Activated CD4-positive, alpha-beta memory T cell treated with anti-CD3 and anti-CD28 coated beads for 36 hours (primary cell): Measurements from ENCODE around the gene NAP1L5. TPM values are rescaled to one million over a fixed set of nuclear protein-coding genes. Genes with fewer than 3 reads are reported as not detected.

ENCODE experiments used
- CTCF ChIA-PET: fragments of 350-600 bp; sonication (Branson Sonifier 250); formaldehyde crosslinking; loops from one replicate; lab custom pipeline; 2021; ENCODE audit warnings: antibody characterized with exemption, inconsistent platforms; lab: Charles Lee
- POLR2A ChIA-PET: fragments of 350-600 bp; sonication (Branson Sonifier 250); formaldehyde crosslinking; loops from one replicate; lab custom pipeline; 2021; ENCODE audit warnings: antibody characterized with exemption; lab: Charles Lee
- DNase-seq: peaks from one replicate; pipeline ENCODE4 v3.0.0-alpha.2; 2020
- H3K27ac Mint-ChIP-seq: one replicate; pipeline ENCODE4 v1.8.0; 2021; ENCODE audit warnings: mixed read lengths
- H3K27me3 Mint-ChIP-seq: one replicate; pipeline ENCODE4 v1.8.0; 2021; ENCODE audit warnings: mixed read lengths
- H3K36me3 Mint-ChIP-seq: one replicate; pipeline ENCODE4 v1.8.0; 2021; ENCODE audit warnings: mixed read lengths
- H3K4me1 Mint-ChIP-seq: one replicate; pipeline ENCODE4 v1.8.0; 2021; ENCODE audit warnings: low read depth, mixed read lengths
- H3K4me3 Mint-ChIP-seq: one replicate; pipeline ENCODE4 v1.8.0; 2021; ENCODE audit warnings: mild to moderate bottlenecking, mixed read lengths
- H3K9me3 Mint-ChIP-seq: one replicate; pipeline ENCODE4 v1.8.0; 2021; ENCODE audit warnings: mixed read lengths
- intact Hi-C: fragments of 100-400 bp; cut with micrococcal nuclease; formaldehyde crosslinking; loops from one replicate; pipeline ENCODE4 v1.15.1; 2023
- total RNA-seq, 2 experiments: library from RNA; stranded (reverse); gene quantifications; one replicate each; pipeline ENCODE4 v1.2.3, GENCODE V29; 2021

NAP1L5 gene
- total RNA-seq, 2 experiments from 2014 or later = 3.7 to 4.8 TPM

DNA sequence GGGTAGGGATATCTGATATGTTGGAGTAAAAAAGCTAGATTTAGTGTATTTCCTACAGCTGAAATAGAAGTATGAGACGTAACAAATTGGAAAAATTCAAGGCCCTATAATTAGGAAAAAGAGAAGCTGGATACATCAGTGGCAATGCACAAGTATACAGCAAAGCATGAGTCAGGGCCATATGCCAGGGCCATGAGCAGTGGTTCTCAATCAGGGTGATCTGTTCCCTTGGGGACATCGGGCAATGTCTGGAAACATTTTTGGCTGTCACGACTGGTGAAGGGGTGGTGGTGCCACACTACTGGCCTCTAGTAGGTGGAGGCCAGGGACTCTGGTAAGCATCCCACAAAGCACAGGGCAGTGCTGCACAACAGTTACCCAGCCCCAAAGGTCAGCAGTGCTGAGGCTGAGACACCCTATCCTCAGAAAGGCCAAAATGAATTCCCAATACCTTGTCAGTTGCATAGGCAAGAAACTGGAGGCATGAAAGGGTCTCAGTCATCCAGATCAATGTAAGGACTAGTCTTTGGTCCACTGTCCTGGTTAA lies 36.8 kb upstream of the NAP1L5 start:
- no peaks in the 10 kb centered on the region for H3K27me3 Mint-ChIP-seq
- ChIA-PET CTCF (no interaction called here), POLR2A (no interaction called here)
- H3K27ac Mint-ChIP-seq = no peak overlapping the region
- no peak for DNase-seq
- H3K9me3 Mint-ChIP-seq = no peaks in the 10 kb centered on the region
- H3K4me3 Mint-ChIP-seq = no peak overlapping the region
- H3K4me1 Mint-ChIP-seq = peaks cover 14% of the 10 kb centered on the region
- intact Hi-C loops = no loop called here
- H3K36me3 Mint-ChIP-seq = peaks cover 2% of the 10 kb centered on the region

DNA sequence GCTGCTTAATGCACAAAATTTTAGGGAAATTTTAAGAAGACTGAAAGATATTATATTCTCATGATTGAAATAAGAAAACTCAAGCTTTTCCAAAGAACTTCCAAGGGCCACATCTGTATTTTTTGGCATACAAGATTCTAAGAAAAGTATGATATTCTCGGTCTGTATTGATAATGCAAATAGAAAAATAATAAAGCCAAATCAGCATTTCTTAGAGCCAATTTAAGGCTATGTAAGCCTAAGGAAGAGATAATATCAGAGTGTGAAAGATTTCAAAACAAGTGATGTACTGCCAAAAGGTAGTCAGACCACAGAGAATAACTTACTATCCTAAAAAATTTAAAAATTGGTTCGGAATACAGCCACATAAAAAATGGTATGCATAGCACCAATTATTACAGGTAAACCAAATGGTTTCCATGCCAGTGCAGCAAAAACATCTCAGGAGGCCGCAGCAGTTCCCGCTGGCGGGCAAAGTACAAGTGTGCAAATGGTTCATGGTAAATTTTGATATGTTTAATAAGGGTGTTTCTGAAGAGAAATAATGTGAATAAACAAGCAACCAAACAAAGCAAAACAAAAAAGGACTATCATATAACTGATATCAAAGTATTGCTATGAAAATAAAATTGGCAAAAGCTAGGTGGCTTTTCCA lies 35.2 kb upstream of the NAP1L5 start:
- intact Hi-C loops = no loop called here
- no peaks in the 10 kb centered on the region for H3K27me3 Mint-ChIP-seq
- peaks cover 2% of the 10 kb centered on the region for H3K36me3 Mint-ChIP-seq
- ChIA-PET POLR2A (no interaction called here), CTCF (no interaction called here)
- DNase-seq = no peak
- no peaks in the 10 kb centered on the region for H3K9me3 Mint-ChIP-seq
- no peak overlapping the region for H3K27ac Mint-ChIP-seq
- no peak overlapping the region for H3K4me3 Mint-ChIP-seq
- H3K4me1 Mint-ChIP-seq = peaks cover 8% of the 10 kb centered on the region

DNA sequence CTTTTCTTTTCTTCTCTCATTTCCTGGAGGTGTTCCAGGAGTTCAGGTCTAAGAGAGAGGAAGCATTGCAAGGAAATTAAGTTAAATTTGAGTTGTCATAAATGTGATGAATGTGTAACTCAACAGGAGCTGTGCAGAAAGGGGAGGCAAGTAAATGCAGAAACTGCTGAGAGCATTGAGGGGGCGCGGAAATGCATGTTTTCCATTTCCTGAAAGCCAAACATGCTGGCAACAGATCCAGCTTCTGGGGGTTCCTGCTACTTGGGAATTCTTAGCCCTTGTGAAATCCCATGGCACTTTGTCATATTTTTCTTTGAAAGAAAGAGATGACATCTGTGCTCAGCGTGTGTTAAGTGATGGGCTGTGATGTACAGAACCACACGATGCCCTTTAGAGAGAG lies 33.8 kb upstream of the NAP1L5 start:
- no peaks in the 10 kb centered on the region for H3K27me3 Mint-ChIP-seq

GRCh38 chr4:88730811-88731210 lies 33.2 kb upstream of the NAP1L5 start:
- Mint-ChIP-seq H3K27ac (no peak overlapping the region), H3K4me3 (no peak overlapping the region)
- CTCF ChIA-PET = interaction anchor here (1.7 kb wide), 1 partner anchor 191 kb away, joined by 5 read pairs; no protein-coding TSS in a partner anchor

More for the DNA sequence above, 33.8 kb upstream of the NAP1L5 start:
- CTCF ChIA-PET = interaction anchor here (1.7 kb wide), 1 partner anchor 192 kb away, joined by 5 read pairs; no protein-coding TSS in a partner anchor
- H3K27ac Mint-ChIP-seq = no peak overlapping the region
- POLR2A ChIA-PET = no interaction called here
- no peaks in the 10 kb centered on the region for H3K9me3 Mint-ChIP-seq
- no peaks in the 10 kb centered on the region for H3K4me1 Mint-ChIP-seq
- intact Hi-C loops = no loop called here
- no peak overlapping the region for H3K4me3 Mint-ChIP-seq
- no peak for DNase-seq
- H3K36me3 Mint-ChIP-seq = peaks cover 8% of the 10 kb centered on the region

DNA sequence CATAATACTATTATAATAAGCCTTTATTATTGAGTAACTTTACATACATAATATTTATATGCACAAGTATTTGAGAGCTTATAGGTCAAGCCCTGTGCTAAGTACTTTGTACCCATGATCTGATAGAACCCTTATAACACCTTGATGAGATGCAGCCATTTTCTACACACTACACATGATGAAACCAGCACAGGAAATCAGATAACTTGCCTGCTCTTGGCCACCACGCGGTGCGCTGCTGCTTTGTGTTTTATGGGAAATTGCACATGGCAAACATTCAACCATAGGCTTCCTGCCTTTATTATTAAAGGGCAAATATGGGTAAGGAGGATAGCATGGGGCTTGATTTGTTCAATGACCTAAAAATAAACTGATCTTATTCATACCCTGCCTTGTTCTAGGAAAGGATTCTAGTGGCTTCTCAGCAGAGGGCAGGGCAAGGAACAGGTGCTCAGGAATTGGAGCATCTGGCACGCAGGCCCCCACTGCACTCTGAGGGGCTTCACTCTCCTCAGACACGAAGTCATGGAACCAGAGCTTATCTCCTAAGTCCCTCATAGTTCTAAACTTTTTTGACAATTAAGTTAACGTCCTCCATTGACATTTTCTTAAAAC lies 31.6 kb upstream of the NAP1L5 start:
- no peaks in the 10 kb centered on the region for H3K27me3 Mint-ChIP-seq
- ChIA-PET POLR2A (no interaction called here), CTCF (interaction anchor here (1.1 kb wide), 1 partner anchor 12 kb away, joined by 3 read pairs; no protein-coding TSS in a partner anchor)
- no peak overlapping the region for H3K27ac Mint-ChIP-seq
- H3K4me3 Mint-ChIP-seq = no peak overlapping the region
- intact Hi-C loops = no loop called here
- no peaks in the 10 kb centered on the region for H3K9me3 Mint-ChIP-seq
- DNase-seq = no peak
- H3K4me1 Mint-ChIP-seq = no peaks in the 10 kb centered on the region
- H3K36me3 Mint-ChIP-seq = peaks cover 8% of the 10 kb centered on the region

More at GRCh38 chr4:88730811-88731210, 33.2 kb upstream of the NAP1L5 start:
- Mint-ChIP-seq H3K9me3 (no peaks in the 10 kb centered on the region), H3K36me3 (peaks cover 8% of the 10 kb centered on the region), H3K4me1 (no peaks in the 10 kb centered on the region), H3K27me3 (no peaks in the 10 kb centered on the region)
- DNase-seq = no peak
- POLR2A ChIA-PET = no interaction called here
- intact Hi-C loops = no loop called here

- intact Hi-C loops = no loop called here
- ChIA-PET CTCF (interaction anchor here (1.1 kb wide), 2 partner anchors 11 to 74 kb away, joined by 3 to 4 read pairs; no protein-coding TSS in a partner anchor), POLR2A (no interaction called here)
- no peaks in the 10 kb centered on the region for H3K4me1 Mint-ChIP-seq
- H3K27ac Mint-ChIP-seq = no peak overlapping the region
- no peak overlapping the region for H3K4me3 Mint-ChIP-seq
- H3K36me3 Mint-ChIP-seq = peaks cover 8% of the 10 kb centered on the region
- no peak for DNase-seq
- no peaks in the 10 kb centered on the region for H3K27me3 Mint-ChIP-seq
- H3K9me3 Mint-ChIP-seq = no peaks in the 10 kb centered on the region
These were observed 30.5 kb upstream of the NAP1L5 start for GRCh38 chr4:88728146-88728545.

- H3K4me3 Mint-ChIP-seq = no peak overlapping the region
- H3K27me3 Mint-ChIP-seq = no peaks in the 10 kb centered on the region
- intact Hi-C loops = no loop called here
- H3K36me3 Mint-ChIP-seq = peaks cover 15% of the 10 kb centered on the region
- H3K9me3 Mint-ChIP-seq = no peaks in the 10 kb centered on the region
- H3K27ac Mint-ChIP-seq = no peak overlapping the region
- no peaks in the 10 kb centered on the region for H3K4me1 Mint-ChIP-seq
- ChIA-PET CTCF (no interaction called here), POLR2A (no interaction called here)
- no peak for DNase-seq
These were observed 28.4 kb upstream of the NAP1L5 start for GRCh38 chr4:88725986-88726385.

- DNase-seq = no peak
- Mint-ChIP-seq H3K4me1 (no peaks in the 10 kb centered on the region), H3K27me3 (no peaks in the 10 kb centered on the region), H3K9me3 (no peaks in the 10 kb centered on the region), H3K36me3 (peaks cover 18% of the 10 kb centered on the region), H3K4me3 (no peak overlapping the region), H3K27ac (no peak overlapping the region)
- ChIA-PET CTCF (no interaction called here), POLR2A (no interaction called here)
- intact Hi-C loops = no loop called here
These were observed 27.5 kb upstream of the NAP1L5 start for GRCh38 chr4:88725143-88725542.

- Mint-ChIP-seq H3K27me3 (no peaks in the 10 kb centered on the region), H3K4me3 (no peak overlapping the region), H3K4me1 (no peaks in the 10 kb centered on the region), H3K36me3 (peaks cover 16% of the 10 kb centered on the region), H3K9me3 (no peaks in the 10 kb centered on the region), H3K27ac (no peak overlapping the region)
- intact Hi-C loops = no loop called here
- ChIA-PET CTCF (no interaction called here), POLR2A (no interaction called here)
- DNase-seq = no peak
These were observed 26.8 kb upstream of the NAP1L5 start for GRCh38 chr4:88724406-88724805.

DNA sequence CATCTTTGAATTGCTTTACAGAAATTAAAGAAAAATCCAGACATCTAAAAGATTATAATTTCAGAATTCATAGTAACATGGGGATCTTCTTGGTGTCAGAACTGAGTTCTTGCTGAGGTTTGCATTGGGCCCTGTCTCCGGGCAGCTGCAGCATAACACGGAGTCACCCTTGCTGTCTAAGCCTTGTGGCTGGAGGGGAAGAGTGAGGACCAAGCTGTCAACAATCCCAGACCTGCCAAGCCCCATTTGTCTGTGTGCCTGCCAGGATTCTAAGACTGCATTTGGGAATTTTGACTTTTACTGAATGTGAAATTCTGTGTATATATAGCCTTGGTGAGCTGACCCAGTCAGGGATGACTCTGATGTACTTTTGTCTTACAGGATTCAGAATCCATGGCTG lies 25.2 kb upstream of the NAP1L5 start:
- Mint-ChIP-seq H3K4me3 (no peak overlapping the region), H3K36me3 (peaks cover 24% of the 10 kb centered on the region), H3K27ac (no peak overlapping the region), H3K4me1 (no peaks in the 10 kb centered on the region), H3K27me3 (no peaks in the 10 kb centered on the region), H3K9me3 (peaks cover 6% of the 10 kb centered on the region)
- intact Hi-C loops = no loop called here
- CTCF ChIA-PET = no interaction called here
- DNase-seq = no peak
- POLR2A ChIA-PET = no interaction called here

DNA sequence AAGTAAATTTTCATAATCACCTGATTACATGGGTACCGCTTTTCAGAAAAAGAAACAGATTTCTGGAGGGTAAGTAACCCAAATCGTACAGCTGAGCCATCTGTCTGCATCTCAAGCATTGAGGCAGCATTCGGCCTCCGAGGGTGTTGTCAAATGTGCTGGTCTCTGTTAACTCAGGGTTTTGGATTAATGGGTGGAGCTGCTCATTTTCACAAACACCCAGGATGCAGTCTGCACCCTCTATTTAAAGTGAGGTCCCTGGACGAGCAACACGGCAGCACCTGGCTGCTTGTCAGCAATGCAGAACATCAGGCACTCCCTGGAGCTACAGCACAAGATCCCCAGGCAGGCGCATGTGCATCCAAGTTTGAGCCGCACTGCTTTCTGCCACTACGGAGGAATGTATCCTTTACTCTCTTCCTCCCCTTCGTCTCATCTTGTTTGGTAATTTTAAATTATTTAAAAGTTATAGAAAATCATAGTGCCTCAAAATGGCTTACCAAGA lies 24.7 kb upstream of the NAP1L5 start:
- CTCF ChIA-PET = no interaction called here
- H3K36me3 Mint-ChIP-seq = peaks cover 29% of the 10 kb centered on the region

More for the DNA sequence above, 24.7 kb upstream of the NAP1L5 start:
- intact Hi-C loops = no loop called here
- H3K27me3 Mint-ChIP-seq = no peaks in the 10 kb centered on the region
- DNase-seq = no peak
- POLR2A ChIA-PET = no interaction called here
- H3K4me1 Mint-ChIP-seq = no peaks in the 10 kb centered on the region
- H3K9me3 Mint-ChIP-seq = peaks cover 11% of the 10 kb centered on the region
- no peak overlapping the region for H3K4me3 Mint-ChIP-seq
- no peak overlapping the region for H3K27ac Mint-ChIP-seq
